GM19023 (cell line): Measurements from ENCODE around the gene ALOX5.

ENCODE experiments used
- ATAC-seq: cut with Tn5 transposase; IDR thresholded peaks from one replicate; pipeline ENCODE4 v1.9.1; 2021; ENCODE audit warnings: mild to moderate bottlenecking, moderate library complexity; ENCODE audit not compliant: unreplicated experiment

ALOX5 gene

GRCh38 chr10:45422866-45423659 is 49.0 kb downstream of the ALOX5 start:
- ATAC-seq: no peak

- no peak for ATAC-seq
These were observed 50.0 kb downstream of the ALOX5 start for GRCh38 chr10:45423976-45424499.

DNA sequence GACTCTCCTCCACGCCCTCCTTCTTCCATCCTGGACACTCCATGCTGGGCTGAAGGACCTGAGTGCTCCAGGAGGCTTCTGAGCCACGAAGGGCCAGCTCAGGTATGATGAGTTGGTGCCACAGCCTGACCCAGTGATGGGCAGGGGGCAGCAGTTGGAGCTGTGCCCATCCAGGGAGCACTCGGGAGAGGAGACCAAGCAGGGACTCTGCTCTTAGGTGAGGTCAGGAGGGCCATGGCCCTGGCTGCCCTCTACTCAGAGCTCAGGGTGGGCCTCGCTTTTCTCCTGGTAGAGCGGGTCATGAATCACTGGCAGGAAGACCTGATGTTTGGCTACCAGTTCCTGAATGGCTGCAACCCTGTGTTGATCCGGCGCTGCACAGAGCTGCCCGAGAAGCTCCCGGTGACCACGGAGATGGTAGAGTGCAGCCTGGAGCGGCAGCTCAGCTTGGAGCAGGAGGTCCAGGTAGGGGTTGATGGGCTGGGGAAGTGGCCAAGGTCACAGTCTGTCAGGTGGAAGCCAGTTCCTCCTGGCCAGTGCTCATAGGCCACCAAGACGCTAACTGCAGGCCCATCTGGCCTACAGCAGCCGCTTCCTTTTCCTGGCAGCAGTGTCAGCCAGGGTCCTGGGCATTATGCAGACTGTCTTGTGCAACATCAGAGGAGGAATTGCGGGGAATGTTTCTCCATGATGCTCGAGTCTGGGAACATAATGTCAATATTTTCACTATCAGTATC is 50.8 kb downstream of the ALOX5 start:
- no peak for ATAC-seq

GRCh38 chr10:45425621-45426563 is 51.9 kb downstream of the ALOX5 start:
- no peak for ATAC-seq

GRCh38 chr10:45427262-45427969 is 53.4 kb downstream of the ALOX5 start:
- ATAC-seq: no peak

DNA sequence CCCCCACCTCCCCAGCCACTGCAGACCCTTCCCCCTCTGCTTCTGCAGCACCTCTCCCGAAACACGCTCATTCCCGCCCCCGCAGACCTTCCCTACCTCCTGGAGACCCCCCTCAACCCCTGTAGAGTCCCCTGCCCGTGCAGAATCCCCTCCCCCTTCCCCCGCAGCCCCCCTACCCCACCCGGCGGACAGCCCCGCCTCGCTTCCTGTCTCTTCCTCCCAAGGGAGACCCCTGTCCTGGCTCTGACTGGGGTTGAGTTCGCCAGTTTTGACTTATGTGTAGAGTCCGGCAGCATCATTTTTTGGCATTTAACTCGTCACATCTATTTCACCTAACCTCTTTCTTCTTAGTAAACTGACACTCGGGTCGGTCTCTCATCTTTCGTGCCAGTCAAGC is 54.0 kb downstream of the ALOX5 start:
- ATAC-seq: no peak

DNA sequence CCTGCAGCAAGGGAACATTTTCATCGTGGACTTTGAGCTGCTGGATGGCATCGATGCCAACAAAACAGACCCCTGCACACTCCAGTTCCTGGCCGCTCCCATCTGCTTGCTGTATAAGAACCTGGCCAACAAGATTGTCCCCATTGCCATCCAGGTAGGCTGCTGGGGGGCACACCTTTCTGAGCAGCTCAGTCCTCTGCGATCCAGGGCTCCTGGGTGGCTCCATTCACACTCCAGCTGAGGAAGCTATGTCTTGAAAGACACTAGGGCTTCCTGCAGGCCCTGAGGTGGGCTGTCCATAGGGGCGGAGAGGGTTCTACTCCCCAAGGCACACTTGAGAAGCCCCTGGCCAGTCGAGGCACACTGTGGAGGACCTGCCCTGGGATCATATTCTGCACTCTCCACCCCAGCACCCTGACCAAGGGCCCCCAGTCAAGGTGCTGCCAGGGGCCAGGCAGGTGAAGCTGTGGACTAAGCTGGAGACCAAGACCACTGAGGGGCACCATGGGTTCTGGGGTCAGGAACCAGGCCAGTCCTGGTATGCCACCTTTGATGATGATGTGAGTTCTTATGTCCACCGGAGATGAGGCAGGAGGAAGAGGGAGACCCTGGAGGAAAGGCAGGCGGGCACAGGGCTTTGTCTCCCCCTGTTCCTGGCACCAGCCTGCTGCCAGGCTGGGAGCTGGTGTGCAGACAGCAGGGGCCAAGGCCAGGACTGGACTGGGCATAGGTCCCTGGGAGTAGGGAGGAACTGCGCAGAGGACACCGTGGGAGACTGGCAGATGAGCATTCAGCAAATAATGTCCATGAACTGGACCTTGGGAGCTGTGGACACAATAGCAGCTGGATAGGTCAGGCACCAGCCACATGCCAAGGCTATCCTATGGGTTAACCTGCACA is 54.8 kb downstream of the ALOX5 start:
- no peak for ATAC-seq

GRCh38 chr10:45429790-45430189 is 55.8 kb downstream of the ALOX5 start:
- no peak for ATAC-seq

DNA sequence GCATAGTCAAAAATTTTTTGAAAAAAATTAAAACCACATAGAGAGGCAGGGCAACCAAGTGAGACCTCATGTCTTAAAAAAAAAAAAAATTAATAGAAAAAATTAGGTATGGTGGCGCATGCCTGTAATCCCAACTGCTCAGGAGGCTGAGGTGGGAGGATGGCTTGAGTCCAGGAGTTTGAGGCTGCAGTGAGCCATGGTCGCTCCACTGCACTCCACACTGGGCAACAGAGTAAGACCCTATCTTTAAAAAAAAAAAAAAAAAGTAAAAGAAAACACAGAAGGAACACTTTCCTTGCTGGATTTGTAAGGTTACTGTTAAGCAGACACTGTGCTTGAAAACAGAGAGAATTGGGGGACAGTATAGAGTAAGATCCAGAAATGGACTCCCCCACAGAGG is 58.1 kb downstream of the ALOX5 start:
- ATAC-seq: no peak

DNA sequence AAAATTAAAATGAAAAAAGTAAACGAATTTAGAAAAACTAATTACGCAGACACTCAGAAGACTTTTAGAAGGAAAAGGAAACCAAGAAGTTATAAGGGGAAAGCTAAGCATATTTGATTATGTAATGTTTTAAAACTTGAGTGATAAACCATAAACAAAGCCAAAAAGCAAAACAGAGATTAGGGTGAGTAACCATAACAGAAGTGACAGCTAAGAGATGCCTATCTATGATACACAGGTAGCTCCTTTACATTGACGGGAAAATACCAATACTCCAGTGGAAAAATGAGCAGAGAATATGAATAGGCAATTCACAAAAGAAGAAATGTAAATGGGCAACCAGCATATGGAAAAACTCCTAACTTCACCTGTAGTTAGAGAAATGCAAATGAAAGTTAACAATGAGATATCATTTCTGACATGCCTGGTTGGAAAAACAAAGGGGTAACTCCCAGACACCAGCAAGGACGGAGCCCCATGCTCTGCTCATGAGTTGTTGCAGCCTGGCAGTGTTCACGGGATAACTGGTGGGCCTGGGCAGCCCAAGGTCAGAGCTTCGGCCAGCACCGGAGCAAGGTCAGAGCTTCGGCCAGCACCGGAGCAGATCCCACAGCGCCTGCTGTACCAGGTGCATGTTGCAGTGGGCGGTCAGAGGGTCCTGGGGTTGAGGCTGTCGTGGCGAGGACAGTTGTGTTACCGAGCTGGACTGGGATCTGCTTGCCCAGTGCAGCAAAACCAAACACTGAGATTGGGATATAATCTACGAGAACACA is 58.9 kb downstream of the ALOX5 start:
- no peak for ATAC-seq

DNA sequence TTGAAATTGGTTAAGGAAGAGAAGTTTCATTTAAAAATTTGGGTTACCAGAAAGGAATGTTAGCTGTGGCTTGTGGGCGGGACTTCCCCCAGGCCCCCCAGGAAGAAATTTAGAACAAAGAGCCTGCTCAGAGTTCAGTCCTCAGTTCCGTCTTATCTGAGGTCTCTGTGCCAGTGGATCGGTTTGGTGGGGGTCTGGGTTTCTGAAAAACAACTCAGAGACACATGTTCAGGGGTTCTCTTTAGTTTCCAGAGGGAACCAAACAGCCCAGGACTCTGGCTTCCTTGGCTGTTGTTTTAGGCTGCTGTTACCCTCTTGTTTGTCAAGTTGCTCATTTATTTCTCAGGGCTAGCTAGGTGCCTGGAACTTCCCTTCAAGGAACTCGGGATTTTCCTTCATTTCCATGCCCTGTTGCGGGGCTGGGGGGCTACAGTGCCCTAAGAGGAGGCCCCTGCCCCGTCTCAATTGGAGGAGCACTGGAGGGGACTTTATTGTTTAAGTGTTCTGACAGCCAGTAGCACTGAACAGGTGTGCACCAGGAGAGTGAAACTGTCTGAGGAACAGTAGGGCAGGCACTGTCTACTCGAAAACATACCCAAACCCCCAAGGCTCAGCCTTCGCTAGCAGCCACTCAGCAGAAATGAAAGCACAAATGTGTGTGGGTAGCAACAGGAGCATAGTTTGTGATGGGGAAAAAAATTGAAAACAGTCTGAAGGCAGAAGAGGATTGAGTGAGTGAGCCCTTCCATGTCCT is 59.9 kb downstream of the ALOX5 start:
- ATAC-seq: peak; percentile 97

DNA sequence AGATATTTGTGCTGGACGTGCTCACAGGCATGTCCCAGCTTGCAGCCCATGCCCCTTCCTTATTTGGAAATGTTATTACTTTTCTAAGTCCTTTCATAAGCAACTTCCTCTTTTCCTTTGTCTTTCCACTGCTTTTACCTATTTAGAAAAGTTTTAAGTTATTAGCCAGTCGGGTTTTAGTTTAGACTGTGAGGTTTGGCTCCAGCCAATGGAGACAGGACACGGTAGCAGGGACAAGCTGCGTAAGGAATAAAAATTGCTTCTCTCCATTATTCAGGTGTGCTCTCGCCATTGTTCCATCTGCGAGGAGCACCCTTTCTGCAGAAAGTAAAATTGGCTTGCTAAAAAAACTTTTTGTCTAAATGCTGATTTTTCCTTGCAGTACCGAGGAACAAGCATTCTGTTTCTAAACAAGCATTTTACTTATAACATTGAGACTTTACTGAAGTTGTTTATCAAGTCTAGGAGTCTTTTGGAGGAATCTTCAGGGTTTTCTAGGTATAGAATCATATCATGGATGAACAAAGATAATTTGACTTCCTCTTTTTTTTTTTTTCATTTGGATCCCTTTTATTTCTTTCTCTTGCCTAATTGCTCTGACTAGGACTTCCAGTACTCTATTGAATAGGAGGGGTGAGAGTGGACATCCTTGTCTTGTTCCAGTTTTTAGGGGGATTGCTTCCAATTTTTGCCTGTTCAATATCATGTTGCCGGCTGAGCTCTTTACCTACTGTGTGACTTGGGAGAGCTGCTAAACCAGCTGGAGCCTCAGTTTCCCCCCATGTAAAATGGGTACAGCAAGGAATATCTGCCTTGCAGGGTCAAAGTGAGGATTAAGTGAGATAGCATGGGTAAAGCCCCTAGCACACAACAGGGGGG is 63.8 kb downstream of the ALOX5 start:
- ATAC-seq: no peak

DNA sequence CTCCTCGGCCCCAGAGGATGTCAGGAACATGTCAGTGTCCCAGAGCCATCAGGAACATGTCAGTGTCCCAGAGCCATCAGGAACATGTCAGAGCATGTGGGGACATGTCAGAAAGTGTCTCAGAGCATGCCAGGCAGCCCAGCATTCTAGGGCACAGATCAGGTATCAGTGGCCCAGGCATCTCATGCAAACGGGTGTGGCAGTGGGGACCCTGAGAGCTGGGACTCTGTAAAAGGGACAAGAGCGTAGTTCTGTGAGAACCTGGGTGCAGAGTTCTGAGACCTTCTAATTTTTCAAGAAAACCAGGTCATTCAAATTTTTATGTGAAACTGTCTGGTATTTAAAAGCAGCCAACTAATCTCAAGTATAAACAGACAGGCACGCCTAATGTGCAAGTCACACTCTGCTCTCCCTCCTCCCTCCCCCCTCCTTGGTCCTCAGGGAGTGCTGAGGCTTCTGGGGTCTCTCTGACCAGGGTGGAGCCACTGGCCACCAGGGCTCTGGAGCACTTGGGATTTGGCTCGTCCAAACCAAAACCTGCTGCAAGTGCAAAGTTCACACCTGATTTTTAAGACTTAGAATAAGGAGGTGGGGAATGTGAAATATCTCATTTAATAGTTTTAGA is 64.6 kb downstream of the ALOX5 start:
- no peak for ATAC-seq

DNA sequence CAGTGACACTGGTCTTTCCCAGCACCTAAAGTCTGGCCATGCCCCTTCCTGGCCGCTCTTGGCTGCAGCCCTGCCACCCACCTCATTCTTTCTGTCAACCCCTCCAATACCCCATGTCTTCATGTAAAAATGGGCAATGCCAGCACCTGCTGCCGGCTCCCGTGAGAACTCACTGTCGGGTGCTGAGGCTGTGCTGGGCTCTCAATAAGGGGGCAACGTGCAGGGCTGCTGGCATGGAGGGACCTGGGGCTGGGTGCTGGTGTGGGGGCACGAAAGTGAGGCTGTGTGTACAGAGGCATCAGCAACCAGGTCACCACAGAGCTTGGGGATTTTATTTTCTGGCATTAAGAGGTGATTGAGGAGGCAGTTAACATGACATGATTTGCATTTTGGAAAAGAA is 65.3 kb downstream of the ALOX5 start:
- ATAC-seq: no peak

DNA sequence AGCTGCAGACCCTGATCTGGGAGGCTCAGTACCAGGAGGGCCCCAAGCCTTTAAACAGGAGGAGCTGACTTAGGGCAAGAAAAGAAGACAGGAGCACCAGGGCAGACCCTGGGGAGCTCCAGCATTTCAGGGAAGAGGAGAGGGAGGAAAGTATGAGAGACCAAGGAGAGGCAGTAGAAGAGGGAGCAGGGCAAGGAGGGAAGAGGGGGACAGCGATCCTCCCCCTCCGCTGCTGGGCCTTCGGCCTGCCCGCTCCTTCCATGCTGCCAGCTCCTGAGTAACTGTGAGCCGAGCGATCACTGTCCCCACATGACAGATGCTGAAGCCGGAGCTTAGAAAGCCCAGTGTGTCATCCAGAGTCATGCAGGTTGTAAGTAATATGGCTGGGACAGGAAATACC is 65.9 kb downstream of the ALOX5 start:
- no peak for ATAC-seq

DNA sequence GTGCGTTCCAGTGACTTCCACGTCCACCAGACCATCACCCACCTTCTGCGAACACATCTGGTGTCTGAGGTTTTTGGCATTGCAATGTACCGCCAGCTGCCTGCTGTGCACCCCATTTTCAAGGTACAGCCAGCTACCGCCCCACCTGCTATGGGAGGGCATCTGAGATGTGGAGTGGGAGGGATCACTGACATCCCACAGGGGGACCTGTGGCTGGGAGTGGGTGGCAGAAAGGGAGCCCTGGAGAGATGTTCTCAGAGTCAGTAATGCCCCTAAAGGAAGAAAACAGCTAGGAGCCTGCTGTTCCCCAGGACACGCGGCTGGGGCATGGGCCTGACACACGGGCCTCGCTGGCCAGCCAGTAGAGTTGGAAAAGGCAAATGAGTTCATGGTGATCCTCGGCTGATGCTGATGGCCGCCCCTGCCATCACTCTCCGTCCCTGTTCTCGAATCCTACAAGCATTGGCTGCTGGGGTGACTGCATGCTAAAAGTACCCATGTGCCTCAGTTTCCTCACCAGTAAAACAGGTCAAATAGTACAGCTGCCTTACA is 66.6 kb downstream of the ALOX5 start:
- ATAC-seq: no peak
